GM18858 (cell line): ENCODE results near the gene TXNDC2.
"Not testable (repeated sequence)": the region's sequence is repeated elsewhere in the genome, so short reads cannot be mapped to it uniquely, and the experiment has no call there.

Source experiments
- ATAC-seq: cut with Tn5 transposase; IDR thresholded peaks from one replicate; pipeline ENCODE4 v1.9.1; 2021; ENCODE audit not compliant: unreplicated experiment

Gene TXNDC2

GRCh38 chr18:9884090-9884489, 1.7 kb upstream of the TXNDC2 start:
- ATAC-seq, result no peak

- no peak for ATAC-seq
Measured at GRCh38 chr18:9884532-9885140, 1.1 kb upstream of the TXNDC2 start.

- ATAC-seq, result no peak
Measured at GRCh38 chr18:9886005-9886348, 204 bp downstream of the TXNDC2 start.

- ATAC-seq, result no peak
Measured at GRCh38 chr18:9887992-9888391, 2.2 kb downstream of the TXNDC2 start.

- ATAC-seq, result no peak
Measured at GRCh38 chr18:9890196-9890595, 4.4 kb downstream of the TXNDC2 start.

- ATAC-seq, result no peak
Measured at GRCh38 chr18:9890957-9891356, 5.2 kb downstream of the TXNDC2 start.

- not testable (repeated sequence) for ATAC-seq
Measured at GRCh38 chr18:9891515-9891914, 5.7 kb downstream of the TXNDC2 start.

GRCh38 chr18:9894454-9895068, 8.8 kb downstream of the TXNDC2 start:
- ATAC-seq, result no peak

GRCh38 chr18:9897129-9897528, 11.4 kb downstream of the TXNDC2 start:
- no peak for ATAC-seq

- not testable (repeated sequence) for ATAC-seq
Measured at GRCh38 chr18:9897787-9898291, 12.1 kb downstream of the TXNDC2 start.

- ATAC-seq, result no peak
Measured at GRCh38 chr18:9898792-9899549, 13.2 kb downstream of the TXNDC2 start.

GRCh38 chr18:9899550-9899930, 13.8 kb downstream of the TXNDC2 start:
- ATAC-seq, result not testable (repeated sequence)

GRCh38 chr18:9900699-9901098, 14.9 kb downstream of the TXNDC2 start:
- ATAC-seq, result no peak

- no peak for ATAC-seq
Measured at GRCh38 chr18:9901377-9901776, 15.6 kb downstream of the TXNDC2 start.

GRCh38 chr18:9902264-9902663, 16.5 kb downstream of the TXNDC2 start:
- ATAC-seq, result not testable (repeated sequence)

GRCh38 chr18:9902832-9903231, 17.1 kb downstream of the TXNDC2 start:
- ATAC-seq, result no peak

GRCh38 chr18:9905401-9905922, 19.7 kb downstream of the TXNDC2 start:
- ATAC-seq, result no peak

GRCh38 chr18:9906481-9906880, 20.7 kb downstream of the TXNDC2 start:
- no peak for ATAC-seq

- ATAC-seq, result no peak
Measured at GRCh38 chr18:9907867-9908266, 22.1 kb downstream of the TXNDC2 start.

GRCh38 chr18:9910071-9910470, 24.3 kb downstream of the TXNDC2 start:
- no peak for ATAC-seq

- no peak for ATAC-seq
Measured at GRCh38 chr18:9910661-9911060, 24.9 kb downstream of the TXNDC2 start.

GRCh38 chr18:9911226-9911625, 25.5 kb downstream of the TXNDC2 start:
- no peak for ATAC-seq
